ENCODE results near the gene PDYN. TPM values are rescaled to one million over a fixed set of nuclear protein-coding genes. Genes with fewer than 3 reads are reported as not detected.

PDYN gene
- polyA plus RNA-seq, 1 donor (not counting 4 experiments of a cell fraction or from before 2014, with no cell fraction given) = not detected

GRCh38 chr20:1950836-1951235 lies 43.0 kb downstream of the PDYN start:
- no peak overlapping the region for H3K9ac ChIP-seq (ENCODE audit: control insufficient read depth, extremely low read depth, insufficient read depth, low read length)
- TF ChIP-seq CTCF (optimal IDR thresholded peaks at IDR 0.05 in 1 of 3, IDR thresholded peaks at IDR 0.05 in 1 of 3, conservative IDR thresholded peaks at IDR 0.05 in 1 of 3; ENCODE audit: extremely low read depth in 1 of 3, insufficient read depth in 2 of 3, low read length in 3 of 3) = no peak
- TF ChIP-seq EZH2 (IDR thresholded peaks at IDR 0.05; ENCODE audit: low read length) = no peak
- H3K79me2 ChIP-seq (ENCODE audit: control insufficient read depth, insufficient read depth, low read length) = no peaks in the 10 kb centered on the region
- H4K20me1 ChIP-seq (ENCODE audit: control insufficient read depth, extremely low read depth, insufficient read depth, low read length) = no peaks in the 10 kb centered on the region
- DNase-seq (ENCODE audit: low read depth, low spot score) = no peak
- no peak overlapping the region for H3K4me3 ChIP-seq (ENCODE audit: control insufficient read depth in 2 of 3, extremely low read depth in 1 of 3, insufficient read depth in 2 of 3, low read depth in 1 of 3, low read length in 3 of 3)
- H3K9me1 ChIP-seq (ENCODE audit: control insufficient read depth, extremely low read depth, insufficient read depth, low read length) = no peaks in the 10 kb centered on the region
- no peak overlapping the region for H2AFZ ChIP-seq (ENCODE audit: control insufficient read depth, low read length)
- H3K27ac ChIP-seq (ENCODE audit: control insufficient read depth, insufficient read depth, low read length) = no peak overlapping the region
- no peak overlapping the region for H3K4me2 ChIP-seq (ENCODE audit: control insufficient read depth, extremely low read depth, insufficient read depth, low read depth, low read length)
- H3K4me1 ChIP-seq (ENCODE audit: control insufficient read depth, extremely low read depth, insufficient read depth, low read length) = peaks cover 5% of the 10 kb centered on the region
- no peaks in the 10 kb centered on the region for H3K9me3 ChIP-seq (ENCODE audit: control insufficient read depth, low read depth, low read length)
- no peaks in the 10 kb centered on the region for H3K36me3 ChIP-seq (ENCODE audit: control insufficient read depth in 2 of 2, extremely low read depth in 1 of 2, insufficient read depth in 2 of 2, low read length in 2 of 2)
- no peak for FAIRE-seq
- dilution Hi-C loops (cut with MboI; ENCODE audit: extremely low pct_ligation_motif_present, low sequenced_read_pairs) = no loop called here
- no peaks in the 10 kb centered on the region for H3K27me3 ChIP-seq (ENCODE audit: control insufficient read depth, extremely low read depth, insufficient read depth, low read length)

DNA sequence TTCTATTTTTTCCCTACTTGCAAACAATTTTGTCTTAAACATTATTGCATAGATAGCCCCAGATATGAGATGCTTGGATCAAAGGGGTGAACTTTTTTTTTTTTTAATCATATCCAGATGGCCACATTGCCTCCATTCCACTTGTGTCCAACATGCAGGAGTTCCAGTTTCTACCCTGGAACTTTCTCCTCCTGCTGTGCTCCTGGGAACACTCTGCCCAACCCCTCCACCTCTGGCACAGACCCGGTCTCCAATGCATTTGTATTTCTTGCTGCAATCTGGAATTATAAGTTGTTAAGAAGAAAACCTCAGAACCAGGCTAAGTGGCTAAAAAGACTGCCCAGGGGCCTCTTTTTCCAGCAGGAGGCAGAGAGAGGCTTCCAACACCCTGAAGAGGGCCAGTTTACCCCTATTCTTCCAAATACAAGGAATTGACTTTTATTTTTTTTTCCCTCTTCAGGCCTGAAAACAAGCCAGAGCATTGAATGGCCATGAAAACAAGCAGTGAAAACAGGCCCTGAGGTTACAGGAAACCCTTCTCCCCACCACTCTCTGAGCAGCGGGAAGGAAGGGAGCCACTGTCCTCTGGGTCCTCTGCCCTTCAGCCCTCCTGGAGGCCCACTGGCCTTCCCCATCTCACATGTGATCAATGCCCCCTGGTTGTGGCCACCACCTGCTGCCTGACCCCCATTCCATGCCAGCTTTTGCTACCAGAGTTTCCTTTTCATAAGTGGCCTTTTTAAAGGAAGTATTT lies 44.3 kb downstream of the PDYN start:
- no peaks in the 10 kb centered on the region for H3K27me3 ChIP-seq (ENCODE audit: control insufficient read depth, extremely low read depth, insufficient read depth, low read length)
- no peak overlapping the region for H3K9ac ChIP-seq (ENCODE audit: control insufficient read depth, extremely low read depth, insufficient read depth, low read length)
- peaks cover 6% of the 10 kb centered on the region for H3K4me1 ChIP-seq (ENCODE audit: control insufficient read depth, extremely low read depth, insufficient read depth, low read length)
- no peaks in the 10 kb centered on the region for H4K20me1 ChIP-seq (ENCODE audit: control insufficient read depth, extremely low read depth, insufficient read depth, low read length)
- H3K9me3 ChIP-seq (ENCODE audit: control insufficient read depth, low read depth, low read length) = no peaks in the 10 kb centered on the region
- no peaks in the 10 kb centered on the region for H3K36me3 ChIP-seq (ENCODE audit: control insufficient read depth in 2 of 2, extremely low read depth in 1 of 2, insufficient read depth in 2 of 2, low read length in 2 of 2)
- no peak overlapping the region for H3K27ac ChIP-seq (ENCODE audit: control insufficient read depth, insufficient read depth, low read length)
- H3K4me2 ChIP-seq (ENCODE audit: control insufficient read depth, extremely low read depth, insufficient read depth, low read depth, low read length) = no peak overlapping the region
- DNase-seq (ENCODE audit: low read depth, low spot score) (no peak), FAIRE-seq (no peak)
- dilution Hi-C loops (cut with MboI; ENCODE audit: extremely low pct_ligation_motif_present, low sequenced_read_pairs) = no loop called here
- H3K9me1 ChIP-seq (ENCODE audit: control insufficient read depth, extremely low read depth, insufficient read depth, low read length) = no peaks in the 10 kb centered on the region
- H3K79me2 ChIP-seq (ENCODE audit: control insufficient read depth, insufficient read depth, low read length) = no peaks in the 10 kb centered on the region
- H2AFZ ChIP-seq (ENCODE audit: control insufficient read depth, low read length) = no peak overlapping the region
- TF ChIP-seq EZH2 (IDR thresholded peaks at IDR 0.05; ENCODE audit: low read length) = no peak
- no peak for TF ChIP-seq CTCF (optimal IDR thresholded peaks at IDR 0.05 in 1 of 3, IDR thresholded peaks at IDR 0.05 in 1 of 3, conservative IDR thresholded peaks at IDR 0.05 in 1 of 3; ENCODE audit: extremely low read depth in 1 of 3, insufficient read depth in 2 of 3, low read length in 3 of 3)
- H3K4me3 ChIP-seq (ENCODE audit: control insufficient read depth in 2 of 3, extremely low read depth in 1 of 3, insufficient read depth in 2 of 3, low read depth in 1 of 3, low read length in 3 of 3) = no peak overlapping the region

All from keratinocyte (primary cell).